Bronchus fibroblast of lung (primary cell): ENCODE results near the gene RNASET2. TPM values are rescaled to one million over a fixed set of nuclear protein-coding genes. Genes with fewer than 3 reads are reported as not detected.

Experiments used
- total RNA-seq: library from RNA; depleted of rRNA; stranded (reverse); fragments of >200 nt; gene quantifications from 2 replicates; pipeline ENCODE4 v1.2.3, GENCODE V29; 2015

RNASET2 gene
- total RNA-seq = 6.1 and 7.1 TPM in 2 replicates

GRCh38 chr6:166956444-166957086 is at the start of gene RNASET2:
TSS of gene RNASET2 (minus strand) at chr6:166956550. CDS start at chr6:166956182, 368 bp downstream.

GRCh38 chr6:166999145-166999883 is 43.0 kb upstream of the RNASET2 start, which contains the start of gene CEP43:
TSS of gene CEP43 (plus strand) at chr6:166999397. CDS start at chr6:166999413, 16 bp downstream.

Other genes with a start within 250 kb of the RNASET2 start
- gene CEP43, start 42.8 kb upstream of the RNASET2 start, total RNA-seq = 8.8 and 10.6 TPM in 2 replicates
- not detected in 2 replicates for gene CCR6, start 166.5 kb upstream of the RNASET2 start, total RNA-seq
- not detected in 2 replicates for gene GPR31, start 201.4 kb upstream of the RNASET2 start, total RNA-seq